ENCODE results near the gene TGFBR2. TPM values are rescaled to one million over a fixed set of nuclear protein-coding genes. Genes with fewer than 3 reads are reported as not detected.

TGFBR2 gene
- polyA plus RNA-seq, 1 experiment, result 61.0 TPM

DNA sequence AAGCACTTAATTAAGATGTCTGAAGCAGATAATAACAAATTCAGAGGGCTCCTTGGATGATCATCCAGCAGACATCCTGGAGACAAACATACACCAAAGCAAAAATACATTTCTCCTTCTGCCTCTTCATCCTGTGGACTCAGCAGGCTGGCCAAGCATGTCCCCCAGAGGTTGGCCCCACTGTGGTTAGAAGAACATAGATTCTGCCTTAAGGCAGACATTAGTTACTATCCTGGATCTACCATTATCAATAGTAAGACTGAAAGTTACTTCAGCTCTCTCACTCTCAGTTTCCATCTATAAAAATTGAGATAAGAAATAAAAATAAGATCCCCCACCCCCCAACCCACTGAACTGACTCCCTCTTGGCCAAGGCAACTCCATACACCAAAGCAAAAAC, 28.6 kb upstream of the TGFBR2 start:
- DNase-seq (ENCODE audit: low read depth), result no peak
- H3K4me3 ChIP-seq (ENCODE audit: low read depth, low read length), result no peak overlapping the region
- H3K36me3 ChIP-seq (ENCODE audit: control insufficient read depth, insufficient read depth, low read length), result no peaks in the 10 kb centered on the region
- ChIA-PET POLR2A (no interaction called here), CTCF (interaction anchor here (0.9 to 1.0 kb wide), 3 partner anchors 9 to 17 kb away, joined by 3 read pairs; no protein-coding TSS in a partner anchor)
- TF ChIP-seq, protein P1, sequence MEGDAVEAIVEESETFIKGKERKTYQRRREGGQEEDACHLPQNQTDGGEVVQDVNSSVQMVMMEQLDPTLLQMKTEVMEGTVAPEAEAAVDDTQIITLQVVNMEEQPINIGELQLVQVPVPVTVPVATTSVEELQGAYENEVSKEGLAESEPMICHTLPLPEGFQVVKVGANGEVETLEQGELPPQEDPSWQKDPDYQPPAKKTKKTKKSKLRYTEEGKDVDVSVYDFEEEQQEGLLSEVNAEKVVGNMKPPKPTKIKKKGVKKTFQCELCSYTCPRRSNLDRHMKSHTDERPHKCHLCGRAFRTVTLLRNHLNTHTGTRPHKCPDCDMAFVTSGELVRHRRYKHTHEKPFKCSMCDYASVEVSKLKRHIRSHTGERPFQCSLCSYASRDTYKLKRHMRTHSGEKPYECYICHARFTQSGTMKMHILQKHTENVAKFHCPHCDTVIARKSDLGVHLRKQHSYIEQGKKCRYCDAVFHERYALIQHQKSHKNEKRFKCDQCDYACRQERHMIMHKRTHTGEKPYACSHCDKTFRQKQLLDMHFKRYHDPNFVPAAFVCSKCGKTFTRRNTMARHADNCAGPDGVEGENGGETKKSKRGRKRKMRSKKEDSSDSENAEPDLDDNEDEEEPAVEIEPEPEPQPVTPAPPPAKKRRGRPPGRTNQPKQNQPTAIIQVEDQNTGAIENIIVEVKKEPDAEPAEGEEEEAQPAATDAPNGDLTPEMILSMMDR (IDR thresholded peaks at IDR 0.05; ENCODE audit: insufficient read depth, low read depth, low read length), result no peak
- H3K27me3 ChIP-seq (ENCODE audit: control insufficient read depth, insufficient read depth, low read length), result no peaks in the 10 kb centered on the region

DNA sequence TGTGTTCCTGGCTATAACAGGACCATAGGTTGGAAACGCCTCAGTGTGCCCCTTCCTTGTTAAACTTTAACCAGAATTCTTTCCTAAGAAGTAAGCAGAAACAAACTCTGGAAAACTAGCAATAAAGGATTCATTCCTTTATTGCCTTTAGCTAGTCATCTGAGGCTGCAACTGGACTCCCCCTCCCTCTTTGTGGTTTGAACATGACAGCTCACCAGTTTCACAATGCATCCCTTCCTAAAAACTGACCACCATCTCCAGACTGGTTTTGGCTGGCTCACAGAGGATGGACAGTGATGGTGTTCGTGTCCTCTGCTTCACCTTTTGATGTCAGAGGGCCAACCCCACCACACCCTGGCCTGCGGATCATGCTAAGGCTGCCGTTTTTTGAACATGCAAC, 27.9 kb upstream of the TGFBR2 start:
- Histone ChIP-seq H3K36me3 (ENCODE audit: control insufficient read depth, insufficient read depth, low read length) (no peaks in the 10 kb centered on the region), H3K4me3 (ENCODE audit: low read depth, low read length) (no peak overlapping the region), H3K27me3 (ENCODE audit: control insufficient read depth, insufficient read depth, low read length) (no peaks in the 10 kb centered on the region)
- ChIA-PET POLR2A (interaction anchor here (0.5 kb wide), 1 partner anchor 1110 kb away, joined by 3 read pairs; no protein-coding TSS in a partner anchor), CTCF (interaction anchor here (0.6 to 0.9 kb wide), 2 partner anchors 11 to 65 kb away, joined by 3 read pairs; no protein-coding TSS in a partner anchor)
- TF ChIP-seq, protein P1 (IDR thresholded peaks at IDR 0.05; ENCODE audit: insufficient read depth, low read depth, low read length), result no peak
- DNase-seq (ENCODE audit: low read depth), result peak; percentile 90

DNA sequence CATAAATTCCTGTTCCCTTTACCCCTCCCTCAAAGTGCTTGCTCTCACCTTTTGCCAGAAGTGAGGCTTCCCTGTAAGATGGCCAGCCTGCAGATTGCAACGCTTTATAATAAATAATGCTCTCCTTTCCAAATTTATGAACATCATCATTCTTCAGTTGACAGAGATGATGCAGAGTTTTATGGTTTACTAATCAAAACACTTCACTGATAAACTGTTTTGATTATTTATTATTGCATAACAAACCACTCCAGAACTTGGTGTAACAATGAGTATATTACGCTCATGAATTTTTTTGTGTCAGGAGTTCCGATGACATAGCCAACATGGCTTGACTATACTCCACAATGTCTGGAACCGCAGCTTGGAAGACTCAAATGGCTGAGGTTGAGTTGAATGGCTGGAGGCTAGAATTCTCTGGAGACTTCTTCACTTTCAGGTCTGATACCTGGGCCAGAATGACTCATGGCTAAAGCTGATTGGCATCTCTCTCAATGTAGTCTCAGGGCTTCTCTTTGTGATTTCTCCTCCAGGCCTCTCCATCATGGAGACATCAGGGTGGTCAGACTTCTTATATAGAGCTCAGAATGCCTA, 27.3 kb upstream of the TGFBR2 start:
- no peak for DNase-seq (ENCODE audit: low read depth)
- Histone ChIP-seq H3K27me3 (ENCODE audit: control insufficient read depth, insufficient read depth, low read length) (no peaks in the 10 kb centered on the region), H3K36me3 (ENCODE audit: control insufficient read depth, insufficient read depth, low read length) (no peaks in the 10 kb centered on the region), H3K4me3 (ENCODE audit: low read depth, low read length) (no peak overlapping the region)
- TF ChIP-seq, protein P1 (IDR thresholded peaks at IDR 0.05; ENCODE audit: insufficient read depth, low read depth, low read length), result no peak
- POLR2A ChIA-PET, result no interaction called here
- CTCF ChIA-PET, result interaction anchor here (0.6 kb wide), 1 partner anchor 66 kb away, joined by 3 read pairs; no protein-coding TSS in a partner anchor

DNA sequence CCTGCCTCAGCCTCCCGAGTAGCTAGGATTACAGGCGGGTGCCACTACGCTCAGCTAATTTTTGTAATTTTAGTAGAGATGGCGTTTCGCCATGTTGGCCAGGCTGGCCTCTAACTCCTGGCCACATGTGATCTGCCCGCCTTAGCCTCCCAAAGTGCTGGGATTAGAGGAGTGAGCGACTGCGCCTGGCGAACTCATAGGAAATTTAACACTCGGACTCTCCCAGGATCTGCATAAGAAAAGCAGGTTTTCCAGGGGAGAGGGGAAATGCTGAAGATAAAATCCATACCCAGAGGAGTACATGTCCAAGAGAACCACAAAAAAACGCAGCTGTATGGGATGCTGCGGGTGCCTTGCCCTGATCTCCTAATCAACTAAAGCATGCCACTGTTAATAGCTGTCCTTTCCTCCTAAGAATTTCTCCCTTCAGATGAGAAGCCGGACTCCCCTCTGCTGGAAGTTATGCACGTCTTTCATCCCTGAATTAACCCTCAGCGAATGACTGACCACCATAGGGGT, 25.3 kb upstream of the TGFBR2 start:
- TF ChIP-seq, protein P1 (IDR thresholded peaks at IDR 0.05; ENCODE audit: insufficient read depth, low read depth, low read length), result no peak
- DNase-seq (ENCODE audit: low read depth), result no peak
- H3K4me3 ChIP-seq (ENCODE audit: low read depth, low read length), result no peak overlapping the region
- POLR2A ChIA-PET, result interaction anchor here (0.6 kb wide), 1 partner anchor 476 kb away, joined by 3 read pairs; no protein-coding TSS in a partner anchor
- CTCF ChIA-PET, result interaction anchor here (1.1 kb wide), 1 partner anchor 65 kb away, joined by 3 read pairs; no protein-coding TSS in a partner anchor
- no peaks in the 10 kb centered on the region for H3K27me3 ChIP-seq (ENCODE audit: control insufficient read depth, insufficient read depth, low read length)
- no peaks in the 10 kb centered on the region for H3K36me3 ChIP-seq (ENCODE audit: control insufficient read depth, insufficient read depth, low read length)

DNA sequence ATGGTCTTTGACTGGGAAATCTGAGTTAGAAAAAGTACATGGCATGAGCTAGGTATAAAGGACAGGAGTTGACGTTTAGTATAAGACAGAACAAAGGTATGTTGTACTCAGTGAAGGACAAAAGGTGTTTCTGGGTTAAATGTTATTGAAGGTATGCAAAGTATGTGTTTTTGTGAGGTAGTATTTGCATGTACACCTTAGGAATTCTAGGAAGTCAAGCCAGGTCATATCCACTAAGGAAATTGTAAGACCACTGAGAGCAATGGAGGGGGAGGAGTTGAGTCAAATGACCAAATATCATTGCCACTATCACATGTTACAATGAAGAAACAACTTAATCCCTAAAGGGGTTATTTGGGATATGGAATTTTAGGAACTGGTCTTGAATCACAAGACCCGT, 24.4 kb upstream of the TGFBR2 start:
- CTCF ChIA-PET, result no interaction called here
- POLR2A ChIA-PET, result no interaction called here
- no peaks in the 10 kb centered on the region for H3K36me3 ChIP-seq (ENCODE audit: control insufficient read depth, insufficient read depth, low read length)
- DNase-seq (ENCODE audit: low read depth), result no peak
- TF ChIP-seq, protein P1 (IDR thresholded peaks at IDR 0.05; ENCODE audit: insufficient read depth, low read depth, low read length), result no peak
- no peak overlapping the region for H3K4me3 ChIP-seq (ENCODE audit: low read depth, low read length)
- H3K27me3 ChIP-seq (ENCODE audit: control insufficient read depth, insufficient read depth, low read length), result no peaks in the 10 kb centered on the region

Data from BJ (cell line).